Ureter (tissue), 1 donor: ENCODE data around the gene IGDCC3. TPM values are rescaled to one million over a fixed set of nuclear protein-coding genes. Genes with fewer than 3 reads are reported as not detected.
"Not testable (repeated sequence)": the region's sequence is repeated elsewhere in the genome, so short reads cannot be mapped to it uniquely, and the experiment has no call there.

ENCODE experiments used
- DNase-seq: peaks from one replicate; pipeline ENCODE4 v3.0.0-alpha.2; 2020; ENCODE audit warnings: low spot score
- total RNA-seq: library from RNA; stranded (reverse); gene quantifications from one replicate; pipeline ENCODE4 v1.2.4, GENCODE V29; 2023
- donor health status: DM: yes; HTN: yes; CAD: no.

The IGDCC3 gene
- total RNA-seq, 1 donor from 2014 or later = 1.6 TPM

DNA sequence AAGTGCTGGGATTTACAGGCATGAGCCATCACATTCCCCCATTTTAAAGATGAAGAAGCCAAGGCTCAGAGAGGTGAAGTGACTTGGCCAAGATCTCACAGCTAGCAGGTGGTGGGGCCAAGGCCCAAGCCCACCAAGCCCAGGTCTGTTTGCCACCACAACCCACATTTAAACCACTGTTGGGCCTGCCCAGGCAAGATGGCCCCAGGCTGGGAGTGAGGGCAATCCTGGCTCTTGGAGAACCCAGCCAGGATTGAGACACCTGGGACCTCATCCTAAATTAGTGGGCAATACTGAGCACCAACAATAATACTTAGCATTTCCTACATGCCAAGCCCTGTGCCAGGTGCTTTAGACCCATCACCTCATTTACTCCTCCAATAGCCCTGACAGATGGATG, 6.9 kb downstream of the IGDCC3 start:
- no peak for DNase-seq

DNA sequence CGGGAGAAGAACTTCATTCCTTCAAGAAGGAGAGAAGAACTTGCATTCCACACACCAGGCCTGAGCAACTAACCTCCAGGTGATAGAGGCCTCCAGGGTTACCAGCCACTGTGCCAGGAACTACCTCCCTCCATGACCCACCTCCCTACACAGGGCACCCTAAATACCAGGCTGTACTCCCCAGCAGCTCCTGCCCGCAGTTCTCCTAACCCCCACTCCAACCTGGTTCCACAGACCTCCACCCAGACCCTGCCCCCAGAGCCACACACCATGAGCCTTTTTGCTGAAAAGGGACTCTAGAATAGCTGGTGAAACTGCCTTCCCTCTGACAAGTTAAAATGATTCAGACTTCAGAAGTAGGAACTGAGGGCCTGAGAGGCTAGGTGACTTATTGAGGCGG, 8.2 kb downstream of the IGDCC3 start:
- no peak for DNase-seq

DNA sequence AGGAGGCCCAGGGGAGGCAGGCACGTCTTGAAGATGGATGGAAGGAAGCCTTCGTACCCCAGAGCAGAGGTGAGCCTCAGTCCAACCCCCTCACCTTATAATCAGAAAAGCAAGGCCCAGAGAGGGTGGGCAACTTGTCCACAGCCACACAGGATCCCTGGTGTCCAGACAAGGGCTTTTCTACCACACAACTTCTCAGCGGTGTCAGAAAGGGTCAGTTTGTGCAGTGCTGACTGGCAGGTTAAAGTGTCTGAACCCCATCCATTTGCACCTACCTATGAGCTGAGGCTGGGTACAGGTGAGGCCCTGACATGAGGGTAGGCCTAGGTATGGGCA, 8.6 kb downstream of the IGDCC3 start:
- no peak for DNase-seq

DNA sequence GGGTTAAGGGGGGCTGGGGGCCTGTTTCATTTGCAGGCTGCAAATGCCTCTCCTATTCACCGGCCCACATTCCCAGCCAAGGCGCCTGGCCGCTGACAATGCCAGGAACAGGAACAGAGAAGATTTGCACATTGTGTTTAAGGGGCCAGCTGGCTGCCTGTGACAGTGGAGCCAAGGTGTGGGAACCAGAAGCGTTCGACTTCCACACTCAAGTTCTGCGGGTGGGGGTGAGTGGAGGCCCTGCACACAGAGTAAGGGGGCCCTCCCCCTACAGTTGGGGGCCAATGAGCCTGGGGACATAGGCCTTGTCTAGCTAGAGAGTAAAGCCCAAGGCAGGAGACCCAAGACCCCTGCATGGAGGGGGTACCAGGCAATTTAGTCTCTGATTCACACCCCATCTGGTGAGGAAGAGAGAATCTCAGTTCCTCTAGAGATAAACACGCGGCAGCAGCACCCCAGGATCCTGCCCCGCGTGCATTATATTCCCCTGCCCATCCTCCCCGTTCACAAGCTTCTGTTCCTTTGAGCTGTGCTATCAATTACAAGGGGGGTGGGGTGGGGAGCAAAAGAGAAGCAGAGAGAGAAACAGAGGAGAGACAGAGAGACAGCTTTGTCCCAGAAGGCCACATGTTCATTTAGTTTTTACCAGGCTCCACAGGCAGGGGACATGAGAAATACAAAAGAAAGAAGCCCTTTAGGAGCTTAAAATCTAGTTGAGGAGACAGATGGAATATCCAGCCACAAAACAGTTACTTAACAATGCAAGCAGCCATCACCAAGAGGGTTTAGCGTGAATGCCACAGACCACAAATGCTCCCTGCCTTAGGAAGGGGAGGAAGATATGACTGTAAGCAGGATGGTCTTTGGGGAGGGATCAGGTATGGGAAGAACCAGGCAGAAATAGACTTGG, 9.2 kb downstream of the IGDCC3 start:
- no peak for DNase-seq

DNA sequence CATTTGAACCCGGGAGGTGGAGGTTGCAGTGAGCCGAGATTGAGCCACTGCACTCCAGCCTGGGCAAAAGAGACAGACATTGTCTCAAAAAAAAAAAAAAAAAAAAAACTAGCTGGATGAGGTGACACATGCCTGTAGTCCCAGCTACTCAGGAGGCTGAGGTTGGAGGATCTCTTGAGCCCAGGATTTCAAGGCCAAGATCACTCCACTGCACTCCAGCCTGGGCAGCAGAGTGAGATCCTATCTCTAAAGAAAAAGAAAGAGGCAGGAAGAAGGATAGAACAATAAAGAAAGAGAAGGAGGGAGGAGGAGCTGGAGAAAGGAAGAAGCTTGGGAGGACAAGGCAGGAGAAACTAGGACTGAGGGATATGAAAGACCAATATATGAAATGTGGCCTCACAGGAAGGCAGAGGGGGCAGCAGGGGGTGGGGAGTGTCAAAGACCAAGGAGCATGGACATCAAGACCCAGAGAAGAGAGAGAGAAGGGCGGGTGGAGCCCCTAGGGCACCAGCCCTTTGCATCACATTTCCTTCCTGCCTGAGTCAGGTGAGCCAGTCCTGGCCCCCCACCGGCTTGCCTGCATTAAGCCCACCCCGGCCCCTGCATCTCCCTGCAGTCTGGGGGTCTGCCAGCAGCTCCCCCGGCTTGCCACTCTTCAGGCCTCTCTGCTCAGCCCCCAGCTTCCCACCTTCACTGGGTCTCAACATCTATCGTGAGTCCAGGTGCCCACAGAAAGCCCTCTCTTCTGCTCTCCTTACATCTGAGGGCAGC, 11.5 kb downstream of the IGDCC3 start:
- no peak for DNase-seq

DNA sequence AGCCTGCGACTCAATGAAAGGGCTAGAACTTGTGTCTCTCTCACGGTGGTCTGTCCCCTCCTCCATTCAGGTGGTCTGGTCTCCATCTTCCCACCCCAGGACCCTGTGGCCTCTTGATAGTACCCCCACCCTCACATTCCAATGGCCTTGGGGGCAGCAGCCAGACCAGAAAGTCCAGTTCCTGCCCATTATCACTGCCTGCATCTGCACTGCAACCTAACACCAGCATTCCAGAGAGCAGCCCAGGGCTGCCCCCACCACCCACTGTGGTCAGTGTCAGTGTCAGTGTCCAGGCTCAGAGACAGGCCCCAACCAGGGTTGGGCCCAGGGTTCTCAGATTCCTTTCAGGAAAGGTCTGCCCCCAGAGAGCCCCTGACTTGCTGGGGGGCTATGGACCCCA, 12.6 kb downstream of the IGDCC3 start:
- no peak for DNase-seq

DNA sequence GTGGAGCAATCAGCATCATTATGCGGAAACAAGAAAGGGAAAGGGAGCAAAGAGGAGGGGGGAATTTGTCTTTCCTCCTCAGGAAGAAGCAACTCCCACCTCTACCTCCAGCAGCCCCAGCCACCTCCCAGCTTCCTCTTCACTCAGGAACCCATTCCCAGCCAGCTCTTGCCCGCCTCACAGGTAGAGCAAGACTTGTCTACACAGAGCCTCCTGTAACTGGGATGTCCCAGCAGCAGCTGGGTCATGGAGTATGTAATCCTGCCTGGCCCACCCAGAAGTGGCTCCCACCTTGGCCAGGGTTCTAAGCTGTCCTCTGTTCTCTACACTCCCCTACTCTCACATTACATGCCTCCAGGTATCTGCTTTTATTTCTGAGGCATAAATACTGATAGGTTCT, 14.0 kb downstream of the IGDCC3 start:
- DNase-seq = no peak

DNA sequence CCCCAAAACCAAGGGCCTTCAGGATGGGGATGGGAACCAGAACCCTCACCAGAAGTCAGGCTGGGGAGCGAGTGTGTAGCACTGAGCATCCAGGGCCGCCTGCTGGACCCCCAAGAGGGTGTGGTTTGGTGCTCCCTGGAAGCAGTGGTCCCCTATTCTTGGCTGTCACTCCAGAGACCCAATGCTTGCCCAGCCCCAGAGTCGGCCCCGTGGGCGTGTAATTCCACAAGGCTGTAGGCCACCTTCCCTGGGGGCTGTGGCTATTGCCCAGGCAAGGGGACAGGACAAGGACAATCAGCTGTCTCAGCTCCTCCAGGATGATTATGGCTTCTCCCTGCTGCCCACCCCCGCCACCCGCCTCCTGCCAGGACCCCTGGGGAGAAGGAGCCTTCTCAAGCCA, 14.5 kb downstream of the IGDCC3 start:
- DNase-seq = no peak

DNA sequence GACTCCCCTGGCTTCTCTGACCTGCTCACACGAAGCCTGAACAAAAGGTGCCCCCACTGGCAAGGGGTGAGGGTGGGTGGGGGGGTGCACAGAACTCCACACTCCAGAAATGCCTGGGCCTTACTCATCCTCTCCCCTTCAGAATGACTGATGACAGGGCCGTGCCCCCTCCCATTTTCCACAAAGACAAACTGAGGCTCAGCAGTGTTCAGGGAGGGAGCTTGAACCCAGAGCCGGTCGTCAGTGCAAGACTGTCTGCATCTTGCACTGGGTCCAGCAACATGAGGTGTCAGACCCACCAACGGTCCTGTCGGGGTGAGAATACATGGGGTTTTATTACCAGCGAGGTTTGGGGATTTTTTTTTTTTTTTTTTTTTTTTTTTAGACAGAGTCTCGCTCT, 15.3 kb downstream of the IGDCC3 start:
- no peak for DNase-seq

DNA sequence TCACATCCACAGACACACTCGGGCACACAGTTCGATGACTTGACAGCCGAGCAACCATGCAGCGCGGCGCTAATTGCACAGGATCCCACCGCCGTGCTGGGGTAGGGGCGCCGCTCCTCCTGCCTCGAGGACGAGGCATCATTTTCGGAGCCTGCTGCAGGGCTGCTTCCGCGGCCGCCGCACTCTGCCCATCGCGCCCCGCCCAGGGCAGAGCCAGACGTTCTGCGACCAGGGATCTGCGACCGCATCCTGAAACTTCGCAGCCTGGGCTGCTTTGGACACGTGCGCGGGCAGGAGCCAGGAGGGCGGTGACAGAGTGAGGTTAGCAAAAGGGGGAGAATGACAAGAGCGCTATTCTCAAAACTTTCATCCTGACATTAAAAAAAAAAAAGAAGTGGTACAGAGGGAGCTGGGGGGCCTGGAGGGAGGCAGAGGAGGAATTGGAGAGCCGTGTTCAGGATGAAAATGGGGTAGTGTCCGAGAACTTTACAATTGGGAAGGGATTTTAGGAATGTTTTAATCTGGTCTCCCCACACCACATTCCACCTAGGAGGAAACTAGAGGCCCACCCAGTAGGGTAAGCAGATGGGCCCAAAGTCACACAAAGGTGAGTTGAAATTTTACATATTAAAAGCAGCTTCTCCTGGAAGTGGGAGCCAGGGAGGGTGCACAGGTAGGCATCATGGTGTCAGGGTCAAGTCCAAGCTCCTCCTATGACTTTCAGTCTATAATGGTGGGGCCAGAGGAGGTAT, 15.9 kb downstream of the IGDCC3 start:
- no peak for DNase-seq

DNA sequence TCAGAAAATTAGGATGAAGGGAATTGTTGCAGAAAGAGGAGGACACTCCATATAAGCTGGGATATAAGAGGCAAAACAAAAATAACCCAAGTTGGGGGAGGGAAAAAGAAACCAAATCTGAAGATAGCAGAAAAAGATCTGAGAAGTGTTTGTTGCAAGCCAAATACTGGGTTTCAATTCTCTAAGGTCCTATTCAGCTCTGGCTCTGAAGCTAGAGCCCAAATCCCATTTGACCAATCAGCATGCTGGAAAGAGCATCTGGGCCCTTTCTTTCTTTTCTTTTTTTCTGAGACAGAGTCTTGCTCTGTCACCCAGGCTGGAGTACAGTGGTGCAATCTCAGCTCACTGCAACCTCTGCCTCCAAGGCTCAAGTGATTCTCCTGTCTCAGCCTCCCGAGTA, 17.3 kb downstream of the IGDCC3 start:
- no peak for DNase-seq

DNA sequence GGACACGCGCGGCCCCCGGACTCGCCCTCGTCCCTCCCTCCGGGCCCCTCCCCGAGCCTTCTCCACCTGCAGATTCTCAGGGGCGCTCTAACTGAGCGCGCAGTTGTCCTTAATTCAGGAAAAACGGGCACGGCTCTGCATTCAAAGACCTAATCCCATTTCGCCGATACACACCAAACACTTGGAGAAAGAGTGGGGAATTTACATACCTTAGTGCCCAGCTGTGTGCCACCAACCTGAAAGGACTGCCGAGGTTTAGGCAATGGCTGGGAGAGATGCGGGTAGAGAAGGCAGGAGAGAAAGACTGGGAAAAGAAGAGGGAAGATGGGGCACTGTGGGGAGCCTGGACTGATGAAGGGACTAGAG, 21.8 kb downstream of the IGDCC3 start:
- DNase-seq = no peak

DNA sequence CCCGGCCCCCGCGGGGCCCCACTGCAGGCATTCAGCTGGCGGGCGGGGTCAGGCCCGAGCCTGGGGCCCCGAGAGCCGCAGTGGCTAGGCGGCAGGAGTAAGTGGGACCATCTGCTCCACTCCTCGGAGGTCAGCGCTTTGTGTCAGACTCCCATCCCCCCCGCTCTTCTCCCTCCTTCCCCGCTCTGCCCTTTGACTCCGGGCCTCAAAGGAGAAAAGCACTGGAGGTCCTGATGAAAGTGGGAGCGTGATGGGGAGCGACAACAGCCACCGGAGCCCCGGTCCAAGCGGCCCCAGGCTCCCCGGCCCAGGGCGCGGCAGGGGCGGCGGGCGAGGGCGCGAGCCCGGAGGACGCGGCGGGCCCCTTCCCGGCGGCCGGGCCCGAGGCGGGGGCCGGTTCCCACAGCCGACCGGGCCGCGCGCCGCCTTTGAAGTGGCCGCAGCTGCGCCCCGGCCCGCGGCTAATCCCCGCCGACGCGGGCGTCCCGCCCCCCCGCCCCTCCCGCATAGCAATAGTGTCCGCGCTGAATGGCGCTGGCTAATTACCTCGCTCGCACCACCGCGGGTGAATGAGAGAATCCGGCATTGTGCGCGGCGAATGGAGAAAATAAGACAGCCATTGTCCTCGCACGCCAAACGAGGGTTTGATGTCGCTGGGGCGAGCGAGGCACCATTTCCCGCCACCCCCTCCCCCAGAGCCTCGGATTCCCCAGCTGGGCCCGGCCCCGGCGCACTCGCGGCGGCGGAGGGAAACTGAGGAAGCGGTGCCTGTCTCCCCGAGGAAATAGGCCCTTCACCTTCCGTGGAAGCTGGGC, 22.4 kb downstream of the IGDCC3 start:
- DNase-seq = no peak

DNA sequence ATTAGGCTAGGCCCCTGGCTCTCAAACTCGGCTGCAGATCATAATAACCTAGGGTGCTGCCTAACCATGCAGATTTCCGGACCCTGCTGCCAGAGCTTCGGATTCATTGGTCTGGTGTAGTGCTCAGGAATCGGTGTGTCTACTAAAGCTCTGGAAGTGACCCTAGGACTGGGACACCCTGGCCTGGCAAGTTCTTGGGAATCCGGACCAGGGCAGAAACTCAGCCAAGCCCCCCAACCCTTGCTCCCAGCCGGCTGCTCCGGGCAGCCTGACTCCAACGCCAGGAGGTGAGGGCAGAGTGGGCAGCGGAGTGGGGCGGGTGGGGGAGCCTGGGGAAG, 23.0 kb downstream of the IGDCC3 start:
- DNase-seq = no peak

DNA sequence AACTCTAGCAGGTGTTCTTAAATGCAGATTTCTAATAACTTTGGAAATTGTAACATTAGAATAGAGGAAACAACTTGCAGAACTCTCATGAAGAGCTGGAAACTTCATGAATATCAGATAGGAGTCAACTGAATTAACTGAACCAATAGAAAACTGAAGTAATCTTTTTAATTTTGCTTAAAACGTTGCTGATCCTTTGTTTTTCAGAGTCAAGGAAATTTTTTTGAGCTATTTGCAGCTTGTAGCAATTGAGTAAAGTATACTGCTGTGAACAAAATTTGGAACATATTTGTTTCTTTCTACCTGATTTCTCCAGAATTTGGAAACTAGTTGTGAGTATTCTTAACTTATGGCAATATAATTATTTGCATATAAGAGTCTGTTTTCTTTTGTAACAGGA, 25.8 kb downstream of the IGDCC3 start:
- not testable (repeated sequence) for DNase-seq

DNA sequence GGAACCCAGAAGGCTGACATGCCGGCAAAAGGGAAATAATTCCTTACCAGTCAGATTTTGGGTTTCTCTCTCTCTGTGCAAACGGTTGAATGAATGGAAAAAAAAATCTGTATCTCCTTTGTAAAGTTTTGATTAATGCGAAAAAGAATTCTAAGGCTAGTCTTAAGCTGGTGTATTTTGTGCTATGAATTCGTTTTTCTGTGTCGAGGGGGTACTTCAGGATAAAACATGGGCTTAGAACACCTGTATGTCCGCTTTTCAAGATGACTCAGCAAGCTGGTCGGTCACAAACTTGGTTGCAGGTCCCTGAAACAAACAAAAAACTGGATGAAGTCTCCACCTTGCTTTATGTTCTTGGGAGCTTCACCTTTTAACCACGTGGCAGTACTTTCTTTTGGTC, 28.5 kb downstream of the IGDCC3 start:
- DNase-seq = no peak

DNA sequence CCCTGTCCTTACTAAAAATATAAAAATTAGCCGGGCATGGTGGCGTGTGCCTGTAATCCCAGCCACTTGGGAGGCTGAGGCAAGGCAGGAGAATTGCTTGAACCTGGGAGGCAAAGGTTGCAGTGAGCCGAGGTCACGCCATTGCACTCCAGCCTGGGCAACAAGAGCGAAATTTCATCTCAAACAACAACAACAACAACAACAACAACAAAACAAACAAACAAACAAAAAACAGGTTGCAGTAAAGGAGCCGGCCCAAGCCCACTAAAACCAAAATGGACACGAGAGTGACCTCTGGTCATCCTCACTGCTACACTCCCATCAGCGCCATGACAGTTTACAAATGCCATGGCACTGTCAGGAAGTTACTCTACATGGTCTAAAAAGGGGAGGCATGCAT, 30.0 kb downstream of the IGDCC3 start:
- DNase-seq = not testable (repeated sequence)

DNA sequence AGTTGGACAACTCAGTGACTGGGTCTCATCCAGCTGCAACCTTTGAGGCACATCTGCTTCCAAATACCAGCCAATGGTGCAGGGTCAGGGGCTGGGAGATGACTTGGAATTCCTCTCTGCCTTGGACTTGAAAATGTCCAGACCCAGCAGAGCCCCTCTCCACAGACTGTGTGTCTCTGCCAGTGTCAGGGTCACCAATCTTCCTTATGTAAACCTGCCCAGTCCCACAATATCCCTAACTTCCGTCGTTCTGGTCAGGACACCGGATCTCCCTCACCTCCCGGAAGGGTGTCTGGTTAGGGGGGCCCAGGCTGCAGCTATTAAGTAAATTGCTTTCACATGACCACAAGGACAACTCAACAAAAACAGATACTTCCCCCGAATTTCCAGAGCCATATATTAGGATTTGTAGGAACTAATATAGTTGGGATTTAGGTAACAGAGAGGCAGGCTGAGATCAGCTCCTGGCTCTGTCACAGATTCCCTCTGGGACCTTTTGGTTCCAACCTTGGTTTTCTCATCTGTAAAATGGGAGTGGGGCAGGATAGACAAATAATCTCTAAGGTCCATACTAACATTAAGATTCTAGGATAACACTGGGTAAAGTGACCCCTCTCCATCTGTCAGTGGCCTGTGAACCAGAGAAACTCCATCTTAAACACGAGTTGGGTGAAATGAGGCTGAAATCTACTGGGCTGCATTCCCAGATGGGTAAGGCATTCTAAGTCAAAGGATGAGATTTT, 30.8 kb downstream of the IGDCC3 start:
- DNase-seq = no peak

DNA sequence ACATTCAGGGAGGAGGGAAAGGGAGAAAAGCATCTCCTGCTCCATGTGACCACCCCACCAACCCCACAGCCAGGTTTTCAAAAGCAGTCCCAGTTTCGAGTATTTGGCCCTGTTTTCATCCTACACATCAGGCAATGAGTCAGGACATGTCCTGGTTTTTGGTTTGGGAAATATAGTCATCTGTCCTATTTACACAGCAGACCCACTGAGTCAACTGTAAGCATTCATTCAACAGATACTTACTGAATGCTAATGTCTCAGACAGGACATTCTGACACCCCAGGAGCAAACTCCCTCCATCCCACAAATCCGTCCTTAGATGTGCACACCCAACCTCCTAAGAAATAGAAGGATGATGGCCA, 32.9 kb downstream of the IGDCC3 start:
- DNase-seq = no peak

DNA sequence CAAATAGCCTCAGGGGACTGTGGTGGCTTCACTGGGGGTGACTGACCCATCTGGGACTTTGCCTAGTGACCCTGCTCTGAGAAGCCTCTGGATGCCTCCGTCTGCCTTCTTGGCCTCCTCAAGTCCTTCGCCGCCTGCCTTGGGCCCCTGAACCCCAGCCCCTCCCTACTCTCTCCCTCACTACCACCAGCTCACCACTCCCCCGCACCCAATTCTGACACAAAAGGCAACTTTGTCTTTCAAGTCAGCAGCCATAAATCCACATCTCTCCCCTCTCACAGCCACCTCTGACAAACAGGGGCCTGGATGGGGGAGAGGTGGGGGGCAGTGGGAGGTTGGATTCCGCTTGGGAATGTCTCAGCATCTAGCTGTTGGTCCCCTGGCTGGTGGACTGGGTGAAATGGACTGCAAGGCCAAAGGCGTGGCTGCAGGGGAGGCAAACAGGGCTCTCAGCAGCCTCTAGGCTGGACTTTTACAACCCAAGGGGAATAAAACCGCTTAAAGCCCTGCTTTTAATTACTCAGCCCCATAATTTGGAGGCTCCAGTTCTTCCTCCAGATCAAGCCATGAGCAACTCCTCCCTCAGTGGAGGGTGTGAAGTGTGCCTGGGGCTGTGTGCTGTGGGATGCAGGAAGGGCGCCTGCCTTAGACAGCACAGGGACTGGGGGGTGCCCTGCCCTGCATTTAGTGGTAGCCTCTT, 33.4 kb downstream of the IGDCC3 start:
- DNase-seq = no peak
